GM18951 (cell line): ENCODE results near the gene SH3RF2.
"Not testable (repeated sequence)": the region's sequence is repeated elsewhere in the genome, so short reads cannot be mapped to it uniquely, and the experiment has no call there.

Experiments used
- POLR2A ChIP-seq: IDR thresholded peaks from 4 replicates; pipeline ENCODE4 v1.6.1; 2011; ENCODE audit warnings: mild to moderate bottlenecking; ENCODE audit not compliant: insufficient read length, insufficient read depth; ENCODE audit errors: extremely low read depth
- in situ Hi-C: fragments of 300-500 bp; cut with MboI; formaldehyde crosslinking; loops from one replicate; pipeline ENCODE4 v1.12.0; 2022; ENCODE audit warnings: low sequenced_read_pairs, mixed read lengths, inconsistent platforms; ENCODE audit not compliant: unreplicated experiment

SH3RF2 gene

GRCh38 chr5:145936401-145937131 is at the start of gene SH3RF2:
Gene SH3RF2, plus strand, starts transcription at chr5:145936578. Its CDS starts 1,351 bp downstream, at chr5:145937929.
- in situ Hi-C loops: no loop called here
- TF ChIP-seq POLR2A: no peak

DNA sequence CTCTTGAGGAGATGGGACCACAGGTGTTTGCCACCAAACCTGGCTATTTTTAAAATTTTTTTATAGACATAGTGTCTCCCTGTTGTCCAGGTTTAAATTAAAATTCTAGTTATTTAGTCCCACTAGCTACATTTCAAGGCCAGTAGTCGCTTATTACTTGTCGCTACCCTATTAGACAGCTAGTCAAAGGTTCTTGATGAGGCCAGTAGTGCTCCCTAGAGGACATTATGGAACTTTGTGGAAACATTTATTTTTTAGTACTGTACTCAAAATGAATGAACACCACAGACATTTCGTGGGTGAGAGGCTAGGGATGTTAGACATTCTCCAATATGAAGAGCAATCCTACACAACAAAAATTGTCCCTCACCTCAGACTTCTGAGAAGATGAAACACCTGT is 49.2 kb upstream of the SH3RF2 start:
- in situ Hi-C loops: no loop called here
- no peak for TF ChIP-seq POLR2A

DNA sequence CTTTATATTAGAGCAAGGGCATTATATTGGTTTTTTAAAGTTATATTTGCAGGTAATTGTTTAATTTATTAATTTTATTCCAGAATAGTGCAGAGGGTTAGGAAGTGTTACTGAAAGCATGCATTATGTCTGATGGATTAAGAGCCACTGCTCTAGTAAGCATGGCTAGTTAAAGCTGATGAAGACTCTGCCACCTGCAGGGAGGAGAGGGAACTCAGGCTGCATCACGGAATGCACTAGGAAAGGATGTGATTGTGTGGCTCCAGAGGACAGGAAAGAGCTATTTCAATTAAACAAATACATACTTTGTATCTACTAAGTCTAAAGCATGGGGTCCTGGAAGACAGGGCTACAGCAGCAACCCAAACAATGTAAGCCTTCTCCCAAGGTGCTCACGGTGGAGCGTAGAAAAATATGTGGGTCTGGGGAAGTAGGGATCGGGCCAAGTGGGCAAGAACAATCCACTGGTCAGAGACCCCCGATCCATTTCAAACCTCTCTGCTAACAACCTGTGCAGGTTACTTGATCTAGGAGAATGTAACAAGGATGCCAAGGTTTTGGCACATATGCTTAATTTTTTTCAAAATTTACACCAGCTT is 48.3 kb upstream of the SH3RF2 start:
- in situ Hi-C loops: no loop called here
- no peak for TF ChIP-seq POLR2A

DNA sequence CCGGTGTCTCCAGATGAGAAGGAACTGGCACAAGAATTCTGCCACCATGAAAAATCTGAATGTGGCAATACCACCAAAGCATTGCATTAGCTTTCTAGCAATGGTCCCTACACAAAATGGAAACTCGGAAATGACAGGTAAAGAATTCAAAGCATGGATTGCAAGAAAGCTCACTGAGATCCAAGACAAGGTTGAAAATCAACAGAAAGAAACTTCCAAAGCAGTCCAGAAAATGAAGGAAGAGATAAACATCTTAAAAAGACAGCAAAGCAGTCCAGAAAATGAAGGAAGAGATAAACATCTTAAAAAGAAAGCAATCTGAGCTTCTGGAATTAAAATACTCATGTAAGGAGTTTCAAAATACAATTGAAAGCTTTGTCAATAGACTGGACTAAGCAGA is 46.8 kb upstream of the SH3RF2 start:
- no peak for TF ChIP-seq POLR2A
- in situ Hi-C loops: no loop called here

GRCh38 chr5:145891378-145891777 is 45.0 kb upstream of the SH3RF2 start:
- in situ Hi-C loops: not testable (repeated sequence)

- no peak for TF ChIP-seq POLR2A
- in situ Hi-C loops: no loop called here
These were observed 38.2 kb upstream of the SH3RF2 start for GRCh38 chr5:145898171-145898570.

GRCh38 chr5:145902421-145902820 is 34.0 kb upstream of the SH3RF2 start:
- TF ChIP-seq POLR2A: no peak
- in situ Hi-C loops: no loop called here

DNA sequence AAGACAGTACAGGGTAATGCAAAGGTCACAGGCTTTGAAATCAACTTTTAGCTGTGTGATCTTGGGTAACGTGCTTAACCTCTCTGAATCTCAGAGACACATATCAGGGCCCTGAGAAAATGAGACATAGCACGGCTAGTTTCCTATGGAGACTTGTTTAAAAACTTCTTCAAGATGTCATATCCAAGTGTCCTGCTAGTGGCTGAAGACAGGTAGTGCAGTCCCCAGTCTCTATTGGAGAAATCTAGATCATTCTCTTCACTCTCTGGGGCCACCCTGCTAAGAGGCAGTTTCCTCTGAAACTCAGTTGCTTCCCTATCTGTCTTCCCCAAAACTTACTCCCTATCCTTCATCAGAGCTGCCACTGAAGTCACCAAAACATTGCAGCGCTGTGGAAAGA is 33.3 kb upstream of the SH3RF2 start:
- in situ Hi-C loops: no loop called here
- no peak for TF ChIP-seq POLR2A

DNA sequence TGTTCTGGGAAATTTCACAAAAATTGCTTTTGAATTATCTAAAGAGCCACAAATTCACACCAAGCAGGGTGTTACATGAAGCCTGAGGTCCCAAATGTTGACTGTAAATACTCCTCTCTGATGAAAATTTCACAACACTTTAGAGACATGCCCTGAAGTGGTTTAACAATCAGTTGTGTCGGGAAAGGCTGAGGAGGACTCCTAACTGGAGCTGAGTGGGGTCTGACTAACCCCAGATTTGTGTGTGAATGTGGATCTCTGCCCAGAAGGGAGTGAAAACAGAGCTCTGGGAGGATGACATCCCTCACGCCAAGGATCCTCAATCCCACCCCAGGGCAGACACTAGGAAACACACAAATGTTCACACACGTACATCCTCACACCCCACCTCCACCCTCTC is 32.5 kb upstream of the SH3RF2 start:
- in situ Hi-C loops: no loop called here
- no peak for TF ChIP-seq POLR2A

- no peak for TF ChIP-seq POLR2A
- in situ Hi-C loops: no loop called here
These were observed 31.6 kb upstream of the SH3RF2 start for GRCh38 chr5:145904743-145905142.

DNA sequence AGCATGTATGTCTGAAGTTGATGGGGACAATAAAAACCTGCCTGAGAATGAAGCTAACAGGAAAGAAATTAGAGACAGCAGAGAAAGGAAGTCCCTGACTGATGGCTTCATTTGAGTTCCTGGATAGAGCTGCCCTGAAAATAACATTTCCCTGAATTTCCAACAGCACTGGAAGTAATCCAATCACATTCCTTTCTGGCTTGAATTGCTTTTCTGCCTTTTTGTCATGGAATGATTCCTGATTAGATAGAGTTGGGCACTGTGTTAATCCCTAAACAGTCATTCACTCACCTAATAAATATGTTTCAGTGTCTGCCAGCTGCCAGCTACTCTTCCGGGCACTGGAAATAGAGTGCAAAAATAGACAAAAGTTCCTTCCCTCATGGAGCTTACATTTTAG is 30.0 kb upstream of the SH3RF2 start:
- TF ChIP-seq POLR2A: no peak
- in situ Hi-C loops: no loop called here

- in situ Hi-C loops: no loop called here
- no peak for TF ChIP-seq POLR2A
These were observed 28.0 kb upstream of the SH3RF2 start for GRCh38 chr5:145908206-145908960.

DNA sequence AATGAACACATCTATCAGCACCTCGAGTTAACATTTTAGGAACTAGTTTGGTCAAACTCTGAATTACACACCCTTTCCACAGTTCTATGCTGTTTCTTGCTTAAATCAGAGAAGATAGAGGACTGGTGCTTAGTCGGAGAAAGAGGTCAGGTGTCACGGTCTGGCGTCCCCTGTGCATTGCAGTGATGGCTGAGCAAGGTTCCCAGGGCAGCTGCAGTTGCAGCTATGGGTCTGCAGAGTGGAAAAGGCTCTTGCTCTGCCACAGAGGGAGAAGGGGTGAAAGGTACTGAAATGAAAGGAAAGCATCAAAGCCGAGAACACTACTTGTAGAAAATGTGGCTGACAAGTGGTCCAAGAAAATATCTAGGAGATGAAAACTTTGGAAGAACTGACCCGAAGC is 25.2 kb upstream of the SH3RF2 start:
- in situ Hi-C loops: no loop called here
- TF ChIP-seq POLR2A: no peak

DNA sequence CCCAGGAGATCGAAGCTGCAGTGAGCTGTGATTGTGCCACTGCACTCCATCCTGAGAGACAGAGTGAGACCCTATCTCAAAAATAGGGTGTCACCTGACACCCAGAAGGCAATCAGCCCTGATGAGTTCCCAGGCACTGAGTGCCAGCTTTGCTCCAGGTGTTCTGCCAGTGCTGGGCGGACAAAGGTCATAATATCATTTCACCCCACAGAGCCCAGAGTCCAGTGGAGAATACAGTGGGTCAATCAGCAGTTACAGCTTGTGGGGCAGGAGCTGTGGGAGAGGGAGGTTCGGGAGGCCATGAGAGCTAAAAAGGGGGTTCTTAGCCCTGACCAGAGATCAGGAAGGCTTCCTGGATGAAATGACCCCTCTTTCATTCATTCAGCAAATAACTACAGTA is 24.4 kb upstream of the SH3RF2 start:
- no peak for TF ChIP-seq POLR2A
- in situ Hi-C loops: no loop called here
